ENCODE data around the gene AVEN.

Gene AVEN

GRCh38 chr15:33915571-33916407, 123.2 kb downstream of the AVEN start:
- no peak for DNase-seq (ENCODE audit: low read depth in 1 of 2, low spot score in 1 of 2)

GRCh38 chr15:33913459-33913858, 125.5 kb downstream of the AVEN start:
- DNase-seq (ENCODE audit: low read depth in 1 of 2, low spot score in 1 of 2): no peak

- no peak for DNase-seq (ENCODE audit: low read depth in 1 of 2, low spot score in 1 of 2)
These were observed 126.7 kb downstream of the AVEN start for GRCh38 chr15:33912326-33912725.

- DNase-seq (ENCODE audit: low read depth in 1 of 2, low spot score in 1 of 2): no peak
These were observed 128.3 kb downstream of the AVEN start for GRCh38 chr15:33910741-33911140.

GRCh38 chr15:33908406-33908805, 130.6 kb downstream of the AVEN start:
- no peak for DNase-seq (ENCODE audit: low read depth in 1 of 2, low spot score in 1 of 2)

GRCh38 chr15:33907326-33907725, 131.7 kb downstream of the AVEN start:
- DNase-seq (ENCODE audit: low read depth in 1 of 2, low spot score in 1 of 2): no peak

GRCh38 chr15:33903661-33904060, 135.3 kb downstream of the AVEN start:
- no peak for DNase-seq (ENCODE audit: low read depth in 1 of 2, low spot score in 1 of 2)

GRCh38 chr15:33902043-33902442, 137.0 kb downstream of the AVEN start:
- DNase-seq (ENCODE audit: low read depth in 1 of 2, low spot score in 1 of 2): no peak

- DNase-seq (ENCODE audit: low read depth in 1 of 2, low spot score in 1 of 2): no peak
These were observed 144.8 kb downstream of the AVEN start for GRCh38 chr15:33894193-33894592.

- DNase-seq (ENCODE audit: low read depth in 1 of 2, low spot score in 1 of 2): no peak
These were observed 150.8 kb downstream of the AVEN start for GRCh38 chr15:33888176-33888575.

- no peak for DNase-seq (ENCODE audit: low read depth in 1 of 2, low spot score in 1 of 2)
These were observed 156.1 kb downstream of the AVEN start for GRCh38 chr15:33882921-33883320.

- no peak for DNase-seq (ENCODE audit: low read depth in 1 of 2, low spot score in 1 of 2)
These were observed 164.8 kb downstream of the AVEN start for GRCh38 chr15:33874156-33874555.

GRCh38 chr15:33872416-33873106, 166.4 kb downstream of the AVEN start:
- no peak for DNase-seq (ENCODE audit: low read depth in 1 of 2, low spot score in 1 of 2)

GRCh38 chr15:33871980-33872379, 167.0 kb downstream of the AVEN start:
- DNase-seq (ENCODE audit: low read depth in 1 of 2, low spot score in 1 of 2): no peak

- no peak for DNase-seq (ENCODE audit: low read depth in 1 of 2, low spot score in 1 of 2)
These were observed 172.8 kb downstream of the AVEN start for GRCh38 chr15:33866101-33866737.

- DNase-seq (ENCODE audit: low read depth in 1 of 2, low spot score in 1 of 2): no peak
These were observed 173.6 kb downstream of the AVEN start for GRCh38 chr15:33865416-33865815.

GRCh38 chr15:33864360-33865075, 174.5 kb downstream of the AVEN start:
- DNase-seq (ENCODE audit: low read depth in 1 of 2, low spot score in 1 of 2): no peak

GRCh38 chr15:33860754-33861153, 178.2 kb downstream of the AVEN start:
- no peak for DNase-seq (ENCODE audit: low read depth in 1 of 2, low spot score in 1 of 2)

- DNase-seq (ENCODE audit: low read depth in 1 of 2, low spot score in 1 of 2): no peak
These were observed 178.9 kb downstream of the AVEN start for GRCh38 chr15:33859992-33860545.

GRCh38 chr15:33858836-33859235, 180.2 kb downstream of the AVEN start:
- no peak for DNase-seq (ENCODE audit: low read depth in 1 of 2, low spot score in 1 of 2)

- no peak for DNase-seq (ENCODE audit: low read depth in 1 of 2, low spot score in 1 of 2)
These were observed 181.3 kb downstream of the AVEN start for GRCh38 chr15:33857726-33858125.
